Liver (tissue), 9 donors: ENCODE results near the gene PTPRN. TPM values are rescaled to one million over a fixed set of nuclear protein-coding genes. Genes with fewer than 3 reads are reported as not detected.

Experiments used
- DNase-seq: peaks from one replicate; pipeline ENCODE4 v3.0.0-alpha.2; 2017; ENCODE audit warnings: low spot score
- H3K27ac ChIP-seq, 2 donors: one replicate each; pipeline ENCODE4 v1.7.0; 2013; ENCODE audit warnings: inconsistent platforms in 2 of 2, low read length in 2 of 2, control low read depth in 1 of 2, low read depth in 1 of 2, mild to moderate bottlenecking in 1 of 2
- H3K27me3 ChIP-seq, 4 donors: one replicate each; pipeline versions ENCODE4 v1.6.1 to v1.7.0; 2013; ENCODE audit warnings: low read length in 3 of 4, inconsistent platforms in 1 of 4, mild to moderate bottlenecking in 1 of 4, moderate library complexity in 1 of 4; ENCODE audit not compliant: control insufficient read depth in 4 of 4, insufficient read depth in 4 of 4
- H3K36me3 ChIP-seq, 4 donors: one replicate each; pipeline versions ENCODE4 v1.6.1 to v1.7.0; 2013; ENCODE audit warnings: low read length in 3 of 4, mild to moderate bottlenecking in 3 of 4, low read depth in 1 of 4, moderate library complexity in 1 of 4; ENCODE audit not compliant: control insufficient read depth in 4 of 4, insufficient read depth in 3 of 4
- H3K4me1 ChIP-seq, 4 donors: one replicate each; pipeline versions ENCODE4 v1.6.1 to v1.7.0; 2013; ENCODE audit warnings: low read length in 3 of 4, mild to moderate bottlenecking in 3 of 4, moderate library complexity in 1 of 4; ENCODE audit not compliant: control insufficient read depth in 4 of 4, insufficient read depth in 4 of 4
- H3K4me3 ChIP-seq, 3 donors: one replicate each; pipeline versions ENCODE4 v1.6.1 to v1.7.0; 2013; ENCODE audit warnings: low read length in 3 of 3, control low read depth in 1 of 3, low read depth in 1 of 3, mild to moderate bottlenecking in 1 of 3
- H3K9ac ChIP-seq, 2 donors: one replicate each; pipeline ENCODE4 v1.7.0; 2013; ENCODE audit warnings: low read length in 2 of 2, mild to moderate bottlenecking in 2 of 2, moderate library complexity in 2 of 2, control low read depth in 1 of 2, low read depth in 1 of 2
- H3K9me3 ChIP-seq, 4 donors: one replicate each; pipeline versions ENCODE4 v1.6.1 to v1.7.0; 2013; ENCODE audit warnings: low read length in 3 of 4; ENCODE audit not compliant: control insufficient read depth in 4 of 4
- CTCF ChIP-seq: fragments of 150-350 bp; IDR thresholded peaks from 2 replicates; pipeline ENCODE4 v1.5.1; 2017; ENCODE audit warnings: improper control_type of control experiment, low read depth, low read length; ENCODE audit not compliant: missing input control
- EGR1 ChIP-seq, 2 donors: IDR thresholded peaks; 2 replicates each; pipeline ENCODE4 v1.6.1; 2016 to 2018; ENCODE audit warnings: antibody characterized with exemption in 2 of 2, low read depth in 2 of 2
- FOXA1 ChIP-seq: IDR thresholded peaks from 2 replicates; pipeline ENCODE4 v1.6.1; 2016; ENCODE audit warnings: antibody characterized with exemption
- FOXA2 ChIP-seq: IDR thresholded peaks from 2 replicates; pipeline ENCODE4 v1.6.1; 2016; ENCODE audit warnings: antibody characterized with exemption
- GABPA ChIP-seq, 2 donors: IDR thresholded peaks in 1 of 2; conservative IDR thresholded peaks in 1 of 2; 2 replicates each; pipeline ENCODE4 v1.6.1; 2016; ENCODE audit warnings: antibody characterized with exemption in 2 of 2, mild to moderate bottlenecking in 1 of 2, moderate library complexity in 1 of 2
- HNF4A ChIP-seq, 2 donors: conservative IDR thresholded peaks; 2 replicates each; pipeline ENCODE4 v1.6.1; 2016; ENCODE audit warnings: antibody characterized with exemption in 2 of 2, mild to moderate bottlenecking in 2 of 2
- HNF4G ChIP-seq: IDR thresholded peaks from 2 replicates; pipeline ENCODE4 v1.6.1; 2016; ENCODE audit warnings: antibody characterized with exemption
- JUND ChIP-seq, 2 donors: IDR thresholded peaks; 2 replicates each; pipeline ENCODE4 v1.6.1; 2016; ENCODE audit warnings: antibody characterized with exemption in 2 of 2
- NR2F2 ChIP-seq: IDR thresholded peaks from 2 replicates; pipeline ENCODE4 v1.6.1; 2016; ENCODE audit warnings: antibody characterized with exemption
- RAD21 ChIP-seq, 2 donors: IDR thresholded peaks; 2 replicates each; pipeline ENCODE4 v1.6.1; 2016; ENCODE audit warnings: antibody characterized with exemption in 2 of 2, mild to moderate bottlenecking in 2 of 2
- REST ChIP-seq: IDR thresholded peaks from 2 replicates; pipeline ENCODE4 v1.6.1; 2016; ENCODE audit warnings: antibody characterized with exemption, mild to moderate bottlenecking
- RXRA ChIP-seq, 2 donors: IDR thresholded peaks; 2 replicates each; pipeline ENCODE4 v1.6.1; 2017 to 2018; ENCODE audit warnings: antibody characterized with exemption in 2 of 2, mild to moderate bottlenecking in 1 of 2
- SP1 ChIP-seq: IDR thresholded peaks from 2 replicates; pipeline ENCODE4 v1.6.1; 2018; ENCODE audit warnings: antibody characterized with exemption, mild to moderate bottlenecking
- TAF1 ChIP-seq: conservative IDR thresholded peaks from 2 replicates; pipeline ENCODE4 v1.6.1; 2016; ENCODE audit warnings: antibody characterized with exemption, mild to moderate bottlenecking
- YY1 ChIP-seq: IDR thresholded peaks from 2 replicates; pipeline ENCODE4 v1.6.1; 2016; ENCODE audit warnings: antibody characterized with exemption, mild to moderate bottlenecking
- WGBS: extraction: QIAGEN DNeasy Blood & Tissue Kit; methylation state at CpG from one replicate; pipeline ENCODE4 v1.1.7; 2013; 5-methylcytosine and 5-hydroxymethylcytosine counted together
- polyA plus RNA-seq, 2 donors: library from polyadenylated mRNA; stranded (reverse) in 1 of 2; unstranded in 1 of 2; fragments of 200-250 nt in 1 of 2; fragments of >200 nt in 1 of 2; fragmentation: Nextera tagmentation in 1 of 2; extraction: Ambion mirVana in 1 of 2; gene quantifications; one replicate each; pipeline versions ENCODE4 v1.2.1 to v1.2.3, GENCODE V29; 2013 to 2015
- total RNA-seq, 2 donors: library from RNA; depleted of rRNA; stranded (reverse); fragments of >200 nt; gene quantifications; one replicate each; pipeline ENCODE4 v1.2.3, GENCODE V29; 2014
- TF ChIP-seq, protein P1 (sequence below): IDR thresholded peaks from 2 replicates; pipeline ENCODE4 v1.6.1; 2016; ENCODE audit warnings: antibody characterized with exemption
- TF ChIP-seq, protein P2 (sequence below): IDR thresholded peaks from 2 replicates; pipeline ENCODE4 v1.6.1; 2016; ENCODE audit warnings: antibody characterized with exemption
- TF ChIP-seq, protein P3 (sequence below): IDR thresholded peaks from 2 replicates; pipeline ENCODE4 v1.6.1; 2016; ENCODE audit warnings: antibody characterized with exemption
- donor health status: healthy.
- donor health status: healthy.
- donor health status: healthy.
- donor health status: healthy.
- donor health status: healthy.

PTPRN gene
- total and polyA plus RNA-seq, 4 donors, result 2.2 TPM; not detected in 3

DNA sequence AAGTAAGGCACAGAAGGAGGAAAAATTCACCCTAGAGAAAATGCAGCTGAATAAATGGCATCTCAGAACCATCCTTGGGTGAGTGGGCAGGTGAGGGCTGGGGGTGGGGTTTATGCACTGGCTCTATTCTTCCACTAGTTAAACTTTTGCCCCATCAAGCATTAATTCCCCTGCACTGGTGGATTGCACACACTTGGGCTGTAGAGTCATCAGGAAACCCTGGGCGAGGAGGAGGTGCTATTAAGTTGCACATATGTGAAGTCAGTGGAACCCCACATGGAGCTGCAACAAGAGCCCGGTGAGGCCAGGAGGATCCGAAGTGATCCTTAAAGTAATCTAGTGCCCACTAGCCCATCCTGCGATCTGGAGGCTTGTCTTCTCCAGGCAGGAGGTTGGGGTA is 36.8 kb downstream of the PTPRN start:
- no peak overlapping the region for H3K4me3 ChIP-seq
- H3K27ac ChIP-seq, result no peak overlapping the region
- TF ChIP-seq, protein P1, sequence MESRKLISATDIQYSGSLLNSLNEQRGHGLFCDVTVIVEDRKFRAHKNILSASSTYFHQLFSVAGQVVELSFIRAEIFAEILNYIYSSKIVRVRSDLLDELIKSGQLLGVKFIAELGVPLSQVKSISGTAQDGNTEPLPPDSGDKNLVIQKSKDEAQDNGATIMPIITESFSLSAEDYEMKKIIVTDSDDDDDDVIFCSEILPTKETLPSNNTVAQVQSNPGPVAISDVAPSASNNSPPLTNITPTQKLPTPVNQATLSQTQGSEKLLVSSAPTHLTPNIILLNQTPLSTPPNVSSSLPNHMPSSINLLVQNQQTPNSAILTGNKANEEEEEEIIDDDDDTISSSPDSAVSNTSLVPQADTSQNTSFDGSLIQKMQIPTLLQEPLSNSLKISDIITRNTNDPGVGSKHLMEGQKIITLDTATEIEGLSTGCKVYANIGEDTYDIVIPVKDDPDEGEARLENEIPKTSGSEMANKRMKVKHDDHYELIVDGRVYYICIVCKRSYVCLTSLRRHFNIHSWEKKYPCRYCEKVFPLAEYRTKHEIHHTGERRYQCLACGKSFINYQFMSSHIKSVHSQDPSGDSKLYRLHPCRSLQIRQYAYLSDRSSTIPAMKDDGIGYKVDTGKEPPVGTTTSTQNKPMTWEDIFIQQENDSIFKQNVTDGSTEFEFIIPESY, result no peak
- TF ChIP-seq JUND (IDR thresholded peaks at IDR 0.05), result no peak
- TF ChIP-seq, protein P2, sequence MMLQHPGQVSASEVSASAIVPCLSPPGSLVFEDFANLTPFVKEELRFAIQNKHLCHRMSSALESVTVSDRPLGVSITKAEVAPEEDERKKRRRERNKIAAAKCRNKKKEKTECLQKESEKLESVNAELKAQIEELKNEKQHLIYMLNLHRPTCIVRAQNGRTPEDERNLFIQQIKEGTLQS, result no peak
- TF ChIP-seq HNF4A (conservative IDR thresholded peaks at IDR 0.05), result no peak
- no peak for TF ChIP-seq YY1
- no peak for TF ChIP-seq REST
- no peak for TF ChIP-seq GABPA (IDR thresholded peaks at IDR 0.05 in 1 of 2, conservative IDR thresholded peaks at IDR 0.05 in 1 of 2)
- TF ChIP-seq FOXA2, result no peak
- no peak for TF ChIP-seq HNF4G
- no peak for TF ChIP-seq FOXA1
- no peak for TF ChIP-seq TAF1
- TF ChIP-seq CTCF, result no peak
- TF ChIP-seq RXRA (IDR thresholded peaks at IDR 0.05), result no peak
- no peak for TF ChIP-seq EGR1 (IDR thresholded peaks at IDR 0.05; ENCODE audit: low read depth in 2 of 2)
- no peak for TF ChIP-seq SP1
- TF ChIP-seq RAD21 (IDR thresholded peaks at IDR 0.05), result no peak
- no peak for TF ChIP-seq NR2F2
- TF ChIP-seq, protein P3, sequence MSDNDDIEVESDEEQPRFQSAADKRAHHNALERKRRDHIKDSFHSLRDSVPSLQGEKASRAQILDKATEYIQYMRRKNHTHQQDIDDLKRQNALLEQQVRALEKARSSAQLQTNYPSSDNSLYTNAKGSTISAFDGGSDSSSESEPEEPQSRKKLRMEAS, result no peak
- WGBS, result 89% methylated on average over 4 of the region's 4 CpGs
- H3K4me1 ChIP-seq, result peaks cover 6 to 18% (median 12%) of the 10 kb centered on the region in 4 donors
- no peak overlapping the region for H3K9ac ChIP-seq
- no peaks in the 10 kb centered on the region for H3K9me3 ChIP-seq
- DNase-seq, result no peak
- no peaks in the 10 kb centered on the region for H3K27me3 ChIP-seq
- H3K36me3 ChIP-seq, result no peaks in the 10 kb centered on the region

DNA sequence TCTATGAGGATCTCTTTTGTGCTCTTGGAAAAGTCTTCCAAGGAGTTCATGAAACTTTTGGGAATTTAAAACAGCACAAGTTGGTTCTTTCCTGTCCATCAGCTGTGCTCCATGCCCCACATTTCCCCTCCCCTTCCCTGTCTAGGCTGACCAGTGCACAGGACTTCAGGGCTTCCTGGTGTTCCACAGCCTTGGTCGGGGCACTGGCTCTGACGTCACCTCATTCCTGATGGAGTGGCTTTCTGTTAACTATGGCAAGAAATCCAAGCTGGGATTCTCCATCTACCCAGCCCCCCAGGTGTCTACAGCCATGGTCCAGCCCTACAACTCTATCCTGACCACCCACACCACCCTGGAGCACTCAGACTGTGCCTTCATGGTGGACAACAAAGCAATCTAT is 38.2 kb downstream of the PTPRN start:
- Histone ChIP-seq H3K4me3 (no peak overlapping the region), H3K4me1 (peaks cover 6 to 16% (median 12%) of the 10 kb centered on the region in 4 donors), H3K9me3 (no peaks in the 10 kb centered on the region), H3K27me3 (no peaks in the 10 kb centered on the region), H3K27ac (no peak overlapping the region), H3K36me3 (no peaks in the 10 kb centered on the region), H3K9ac (no peak overlapping the region)
- TF ChIP-seq, protein P3, result no peak
- TF ChIP-seq HNF4A (conservative IDR thresholded peaks at IDR 0.05), result no peak
- TF ChIP-seq, protein P1, result no peak
- TF ChIP-seq HNF4G, result no peak
- no peak for TF ChIP-seq RAD21 (IDR thresholded peaks at IDR 0.05)
- DNase-seq, result no peak
- 85% methylated on average over 2 of the region's 2 CpGs for WGBS
